Caco-2 (cell line): Measurements from ENCODE around the gene WDPCP. TPM values are rescaled to one million over a fixed set of nuclear protein-coding genes. Genes with fewer than 3 reads are reported as not detected.

Experiments
- BruUV-seq: library from RNA; stranded (reverse); fragments of 400-500 nt; replicated peaks from 2 replicates; lab custom pipeline; 2021; lab: Mats Ljungman, UMichigan
- CTCF ChIA-PET: fragments of 300-600 bp; sonication (Branson Sonifier 250); formaldehyde crosslinking; loops from one replicate; lab custom pipeline; 2022; ENCODE audit warnings: antibody characterized with exemption; lab: Charles Lee
- POLR2A ChIA-PET: fragments of 300-600 bp; sonication (Branson Sonifier 250); formaldehyde crosslinking; loops from one replicate; lab custom pipeline; 2022; ENCODE audit warnings: antibody characterized with exemption; lab: Charles Lee
- DNase-seq, 2 experiments: peaks; one replicate each; pipeline versions ENCODE4 v3.0.0 to v3.0.0-alpha.2; 2020 to 2022
- H3K27me3 ChIP-seq: replicated peaks from 2 replicates; pipeline ENCODE4 v1.6.0; 2011; ENCODE audit warnings: low read length; ENCODE audit not compliant: control insufficient read depth, insufficient read depth
- H3K36me3 ChIP-seq: 2 replicates; pipeline ENCODE4 v1.5.1; 2011; ENCODE audit warnings: low read length; ENCODE audit not compliant: control insufficient read depth, insufficient read depth
- H3K4me1 ChIP-seq: fragments of 250-450 bp; sonication (Bioruptor Pico); 2 replicates; pipeline ENCODE4 v1.5.1; 2020; ENCODE audit warnings: mild to moderate bottlenecking
- H3K4me3 ChIP-seq: 2 replicates; pipeline ENCODE4 v1.5.1; 2011; ENCODE audit warnings: low read depth, mild to moderate bottlenecking, control low read depth, low read length
- H3K9me3 ChIP-seq: fragments of 250-450 bp; sonication (Bioruptor Pico); 2 replicates; pipeline ENCODE4 v1.5.1; 2020; ENCODE audit warnings: mild to moderate bottlenecking, moderate library complexity
- H3K27ac Mint-ChIP-seq: one replicate; pipeline ENCODE4 v1.8.0; 2022; ENCODE audit warnings: mixed read lengths; ENCODE audit not compliant: unreplicated experiment
- H3K27me3 Mint-ChIP-seq: one replicate; pipeline ENCODE4 v1.8.0; 2022; ENCODE audit warnings: mixed read lengths; ENCODE audit not compliant: insufficient read depth, unreplicated experiment
- H3K36me3 Mint-ChIP-seq: one replicate; pipeline ENCODE4 v1.8.0; 2022; ENCODE audit warnings: mild to moderate bottlenecking, mixed read lengths; ENCODE audit not compliant: insufficient read depth, unreplicated experiment
- H3K4me1 Mint-ChIP-seq: one replicate; pipeline ENCODE4 v1.8.0; 2022; ENCODE audit warnings: low read depth, mixed read lengths; ENCODE audit not compliant: unreplicated experiment
- H3K4me3 Mint-ChIP-seq: one replicate; pipeline ENCODE4 v1.8.0; 2022; ENCODE audit warnings: mild to moderate bottlenecking, moderate library complexity, mixed read lengths; ENCODE audit not compliant: unreplicated experiment
- H3K9me3 Mint-ChIP-seq: one replicate; pipeline ENCODE4 v1.8.0; 2022; ENCODE audit warnings: mixed read lengths; ENCODE audit not compliant: unreplicated experiment
- intact Hi-C: fragments of 100-400 bp; cut with micrococcal nuclease; formaldehyde crosslinking; loops from one replicate; pipeline ENCODE4 v1.10.0; 2022; ENCODE audit not compliant: unreplicated experiment
- total RNA-seq: library from RNA; stranded (reverse); gene quantifications from 2 replicates; pipeline ENCODE4 v1.2.3, GENCODE V29; 2022
- TF ChIP-seq, protein P1 (sequence below), 2 experiments: fragments of 200-600 bp in 1 of 2; IDR thresholded peaks; 1 replicate in 1 of 2; 2 replicates in 1 of 2; pipeline versions ENCODE4 v1.5.1 to v1.8.0; 2011 to 2022; ENCODE audit warnings: antibody characterized with exemption in 1 of 2, control low read depth in 1 of 2, inconsistent platforms in 1 of 2, low read depth in 1 of 2, low read length in 1 of 2, mild to moderate bottlenecking in 1 of 2, moderate library complexity in 1 of 2; ENCODE audit not compliant: insufficient read depth in 1 of 2, severe bottlenecking in 1 of 2, unreplicated experiment in 1 of 2

The WDPCP gene
- total RNA-seq, 1 experiment from 2014 or later = 16.2 TPM

DNA sequence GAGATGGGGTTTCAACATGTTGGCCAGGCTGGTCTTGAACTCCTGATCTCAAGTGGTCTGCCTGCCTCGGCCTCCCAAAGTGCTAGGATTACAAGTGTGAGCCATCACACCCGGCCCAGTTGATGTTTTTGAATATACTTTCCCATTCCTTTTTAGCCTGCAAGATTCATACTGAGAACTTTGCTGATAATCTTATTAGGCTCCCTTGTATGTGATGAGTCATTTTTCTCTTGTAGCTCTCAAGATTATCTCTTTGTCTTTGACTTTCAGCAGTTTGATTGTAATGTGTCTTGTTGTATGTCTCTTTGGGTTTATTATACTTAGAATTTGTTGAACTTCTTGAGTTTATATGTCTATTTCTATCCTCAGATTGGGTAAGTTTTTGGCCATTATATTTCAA lies 456.3 kb downstream of the WDPCP start:
- BruUV-seq = no TSS peak
- intact Hi-C loops = no loop called here
- no peak overlapping the region for H3K27ac Mint-ChIP-seq
- H3K4me3 Mint-ChIP-seq = no peak overlapping the region
- Histone ChIP-seq H3K27me3 (no peaks in the 10 kb centered on the region), H3K4me3 (no peak overlapping the region), H3K9me3 (peaks cover 10% of the 10 kb centered on the region), H3K36me3 (no peaks in the 10 kb centered on the region), H3K4me1 (no peaks in the 10 kb centered on the region)
- POLR2A ChIA-PET = no interaction called here
- no peaks in the 10 kb centered on the region for H3K27me3 Mint-ChIP-seq
- H3K4me1 Mint-ChIP-seq = no peaks in the 10 kb centered on the region
- no peak for DNase-seq
- no peaks in the 10 kb centered on the region for H3K36me3 Mint-ChIP-seq
- TF ChIP-seq, protein P1, sequence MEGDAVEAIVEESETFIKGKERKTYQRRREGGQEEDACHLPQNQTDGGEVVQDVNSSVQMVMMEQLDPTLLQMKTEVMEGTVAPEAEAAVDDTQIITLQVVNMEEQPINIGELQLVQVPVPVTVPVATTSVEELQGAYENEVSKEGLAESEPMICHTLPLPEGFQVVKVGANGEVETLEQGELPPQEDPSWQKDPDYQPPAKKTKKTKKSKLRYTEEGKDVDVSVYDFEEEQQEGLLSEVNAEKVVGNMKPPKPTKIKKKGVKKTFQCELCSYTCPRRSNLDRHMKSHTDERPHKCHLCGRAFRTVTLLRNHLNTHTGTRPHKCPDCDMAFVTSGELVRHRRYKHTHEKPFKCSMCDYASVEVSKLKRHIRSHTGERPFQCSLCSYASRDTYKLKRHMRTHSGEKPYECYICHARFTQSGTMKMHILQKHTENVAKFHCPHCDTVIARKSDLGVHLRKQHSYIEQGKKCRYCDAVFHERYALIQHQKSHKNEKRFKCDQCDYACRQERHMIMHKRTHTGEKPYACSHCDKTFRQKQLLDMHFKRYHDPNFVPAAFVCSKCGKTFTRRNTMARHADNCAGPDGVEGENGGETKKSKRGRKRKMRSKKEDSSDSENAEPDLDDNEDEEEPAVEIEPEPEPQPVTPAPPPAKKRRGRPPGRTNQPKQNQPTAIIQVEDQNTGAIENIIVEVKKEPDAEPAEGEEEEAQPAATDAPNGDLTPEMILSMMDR (IDR thresholded peaks at IDR 0.05; ENCODE audit: insufficient read depth in 1 of 2, low read depth in 1 of 2, low read length in 1 of 2, severe bottlenecking in 1 of 2, unreplicated experiment in 1 of 2) = no peak
- CTCF ChIA-PET = no interaction called here
- peaks cover 23% of the 10 kb centered on the region for H3K9me3 Mint-ChIP-seq

- BruUV-seq = no TSS peak
- H3K4me3 ChIP-seq = no peak overlapping the region
- intact Hi-C loops = no loop called here
These were observed 457.1 kb downstream of the WDPCP start for GRCh38 chr2:63131196-63131595.

DNA sequence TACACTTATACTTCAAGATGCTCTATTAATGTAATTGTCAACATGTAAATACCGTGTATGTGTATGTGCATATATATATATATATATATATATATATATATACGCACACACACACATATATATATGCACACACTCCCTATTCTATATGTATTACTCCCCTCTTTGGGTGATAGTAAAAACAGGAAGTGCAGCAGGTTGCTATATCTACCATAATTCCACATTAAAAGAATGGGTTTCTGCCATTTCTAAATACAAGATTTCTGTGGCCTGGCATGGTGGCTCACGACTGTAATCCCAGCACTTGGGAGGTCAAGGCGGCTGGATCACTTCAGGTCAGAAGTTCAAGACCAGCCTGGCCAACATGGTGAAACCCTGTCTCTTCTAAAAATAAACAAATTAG lies 460.7 kb downstream of the WDPCP start:
- ChIA-PET CTCF (interaction anchor here (0.7 kb wide), 1 partner anchor 158 kb away, joined by 4 read pairs; no protein-coding TSS in a partner anchor), POLR2A (no interaction called here)
- no peaks in the 10 kb centered on the region for H3K4me1 Mint-ChIP-seq
- DNase-seq = no peak
- intact Hi-C loops = no loop called here
- Histone ChIP-seq H3K9me3 (peaks cover 10% of the 10 kb centered on the region), H3K27me3 (no peaks in the 10 kb centered on the region), H3K4me1 (0 out of 2 replicates have a peak, but pooled peaks cover 3% of the 10 kb centered on the region), H3K4me3 (no peak overlapping the region), H3K36me3 (no peaks in the 10 kb centered on the region)
- no TSS peak for BruUV-seq
- TF ChIP-seq, protein P1 (IDR thresholded peaks at IDR 0.05; ENCODE audit: insufficient read depth in 1 of 2, low read depth in 1 of 2, low read length in 1 of 2, severe bottlenecking in 1 of 2, unreplicated experiment in 1 of 2) = no peak
- H3K4me3 Mint-ChIP-seq = no peak overlapping the region
- H3K27me3 Mint-ChIP-seq = no peaks in the 10 kb centered on the region
- H3K9me3 Mint-ChIP-seq = peaks cover 8% of the 10 kb centered on the region
- H3K27ac Mint-ChIP-seq = no peak overlapping the region
- no peaks in the 10 kb centered on the region for H3K36me3 Mint-ChIP-seq

More at GRCh38 chr2:63131196-63131595, 457.1 kb downstream of the WDPCP start:
- H3K27me3 Mint-ChIP-seq = no peaks in the 10 kb centered on the region
- TF ChIP-seq, protein P1 (IDR thresholded peaks at IDR 0.05; ENCODE audit: insufficient read depth in 1 of 2, low read depth in 1 of 2, low read length in 1 of 2, severe bottlenecking in 1 of 2, unreplicated experiment in 1 of 2) = no peak
- no peak overlapping the region for H3K27ac Mint-ChIP-seq
- no peak overlapping the region for H3K4me3 Mint-ChIP-seq
- Histone ChIP-seq H3K27me3 (no peaks in the 10 kb centered on the region), H3K36me3 (no peaks in the 10 kb centered on the region), H3K4me1 (no peaks in the 10 kb centered on the region), H3K9me3 (peaks cover 10% of the 10 kb centered on the region)
- peaks cover 15% of the 10 kb centered on the region for H3K9me3 Mint-ChIP-seq
- H3K36me3 Mint-ChIP-seq = no peaks in the 10 kb centered on the region
- H3K4me1 Mint-ChIP-seq = no peaks in the 10 kb centered on the region
- CTCF ChIA-PET = no interaction called here
- POLR2A ChIA-PET = no interaction called here
- no peak for DNase-seq
